Nucleus accumbens (tissue), 56 donors: ENCODE measurements around the gene RMP24.

Experiments used
- DNase-seq, 56 donors: peaks; one replicate each; lab custom pipeline; 2025; lab: John Stamatoyannopoulos, UW

RMP24 gene

DNA sequence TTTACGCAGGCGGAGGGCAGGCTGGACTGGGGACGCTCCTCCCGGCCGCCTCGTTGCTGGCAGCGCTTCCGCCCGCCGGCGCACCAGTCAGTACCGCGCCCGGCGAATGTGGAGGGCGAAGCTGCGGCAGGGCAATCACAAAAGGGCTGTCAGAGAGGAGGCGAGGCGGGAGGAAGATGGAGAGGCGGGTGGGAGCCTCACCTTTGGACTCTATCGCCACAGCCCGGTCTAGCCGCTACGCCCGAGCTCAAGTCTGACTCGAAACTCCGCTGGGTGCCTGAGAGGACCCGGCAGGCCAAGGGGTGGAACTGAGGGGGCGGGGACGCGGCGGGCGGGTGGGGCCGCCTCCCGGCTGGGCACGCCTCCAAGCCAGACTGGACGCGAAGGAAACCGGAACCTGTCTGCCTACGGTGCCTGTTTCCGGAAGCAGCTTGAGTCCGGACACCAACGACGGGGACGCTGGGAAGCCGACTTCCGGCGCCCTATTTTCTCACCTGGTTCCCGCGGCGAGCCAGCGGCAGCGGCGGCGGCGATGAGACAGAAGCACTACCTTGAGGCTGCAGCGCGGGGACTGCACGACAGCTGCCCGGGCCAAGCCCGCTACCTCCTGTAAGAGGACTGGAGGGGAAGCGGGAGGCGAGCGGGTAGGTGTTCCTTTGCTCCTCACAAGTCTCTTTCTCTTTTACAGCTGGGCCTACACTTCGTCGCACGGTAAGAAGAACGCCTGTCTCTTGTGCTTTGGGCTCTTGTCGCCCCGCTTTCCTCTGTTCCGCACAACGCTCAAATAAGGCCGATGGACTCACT is at the start of gene RMP24:
TSS of gene RMP24 (plus strand) at position 483 of the 804 bp plus-strand sequence.
- peak; percentile 21 to 96 (median 93) for DNase-seq

- DNase-seq = no peak
These were observed 48.4 kb upstream of the RMP24 start for GRCh38 chr18:35923939-35924684.

DNA sequence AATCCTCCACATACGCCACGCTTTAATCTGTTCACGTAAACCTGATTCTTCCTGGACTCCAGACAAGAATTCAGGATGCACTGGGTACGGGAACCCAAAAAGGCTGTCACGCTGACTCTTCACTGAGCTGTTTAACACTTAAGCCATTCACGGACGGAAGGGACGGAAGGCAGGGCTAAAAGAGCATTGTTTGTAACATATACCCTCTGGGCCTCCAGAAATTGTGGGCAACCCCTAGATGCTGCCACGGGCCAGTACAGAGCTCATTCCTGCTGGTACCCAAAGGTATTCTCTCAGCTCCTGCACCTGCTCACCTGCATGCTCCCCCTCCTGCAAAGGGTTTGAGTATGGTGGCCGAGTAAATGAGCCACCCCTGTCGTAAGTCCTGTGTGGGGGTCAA is 45.6 kb upstream of the RMP24 start:
- no peak for DNase-seq

- no peak for DNase-seq
These were observed 45.0 kb upstream of the RMP24 start for GRCh38 chr18:35927430-35927829.

- no peak for DNase-seq
These were observed 38.5 kb upstream of the RMP24 start for GRCh38 chr18:35933982-35934381.

GRCh38 chr18:35934891-35935290 is 37.6 kb upstream of the RMP24 start:
- no peak for DNase-seq

DNA sequence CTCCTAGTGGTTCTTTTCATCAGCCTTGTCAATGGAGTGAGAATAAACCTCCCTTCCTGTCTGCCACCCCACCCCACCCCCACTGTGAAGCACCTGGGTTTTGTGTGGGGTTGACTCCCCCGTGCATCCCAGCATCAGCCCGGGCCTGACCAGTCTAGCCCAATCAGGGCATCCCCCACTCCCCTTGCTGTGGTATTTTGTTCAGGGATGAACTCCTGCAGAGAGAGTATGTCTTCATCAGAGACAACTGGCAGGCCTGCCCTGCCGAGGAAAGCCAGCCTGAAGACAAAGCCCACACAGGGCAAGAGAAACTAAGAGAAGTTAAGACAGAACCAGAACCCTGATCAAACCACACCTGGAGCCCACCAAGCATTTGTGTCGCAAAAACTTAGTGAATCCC is 36.7 kb upstream of the RMP24 start:
- no peak for DNase-seq

DNA sequence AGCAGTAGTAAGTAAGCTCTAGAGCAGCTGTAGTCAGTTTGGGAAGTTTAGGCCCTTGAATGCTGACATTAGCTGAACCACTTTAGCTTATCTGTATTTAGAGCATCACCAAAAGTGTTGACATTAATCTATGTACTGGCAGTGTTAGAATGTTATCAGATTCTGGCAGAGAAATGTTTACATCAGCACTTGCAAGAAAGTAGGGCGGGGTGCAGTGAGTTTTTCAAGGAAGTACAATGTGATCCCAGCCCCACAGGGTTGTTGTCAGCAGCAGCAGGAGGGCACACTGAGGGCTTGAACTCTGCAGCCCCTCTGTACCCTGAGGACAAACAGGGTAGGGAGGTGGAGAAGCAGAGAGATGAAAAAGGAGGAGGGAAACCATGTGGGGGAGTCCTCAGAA is 35.5 kb upstream of the RMP24 start:
- no peak for DNase-seq

DNA sequence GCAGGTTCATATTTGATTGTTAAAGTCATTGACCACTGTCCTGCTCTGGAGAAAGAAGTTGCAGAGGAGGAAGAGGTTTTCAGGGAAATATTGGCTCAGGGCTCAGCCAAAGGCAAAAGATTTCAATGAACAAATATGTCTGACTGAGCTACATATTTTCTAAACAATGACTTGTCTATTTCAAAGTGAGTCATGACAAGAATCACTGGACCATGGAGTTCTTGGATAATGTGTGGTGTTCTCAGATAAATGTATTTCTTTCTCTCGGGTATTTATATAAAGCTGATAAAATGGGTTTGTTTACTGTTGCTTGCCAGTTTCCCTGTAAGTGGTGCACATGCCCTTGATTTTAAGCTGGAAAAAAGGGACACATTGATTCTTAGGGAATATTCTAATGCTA is 34.3 kb upstream of the RMP24 start:
- no peak for DNase-seq

DNA sequence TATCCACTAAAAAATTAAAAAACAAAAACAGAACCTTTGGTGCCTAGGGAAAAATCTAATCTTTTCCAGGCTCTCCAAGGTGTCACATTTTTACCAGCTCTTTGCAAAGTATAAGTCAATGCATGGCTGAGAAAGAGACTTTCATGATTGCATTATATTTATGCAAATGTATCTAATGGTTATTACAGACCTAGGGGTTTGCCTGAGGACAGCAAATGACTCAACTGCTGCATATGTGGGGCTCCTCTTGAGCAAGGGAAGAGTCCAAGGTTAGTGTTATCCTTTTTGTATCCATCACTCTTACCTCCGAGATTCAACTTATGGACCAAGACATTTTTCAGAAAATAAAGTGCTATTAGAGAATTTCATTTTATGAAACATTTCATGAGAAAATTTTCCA is 33.9 kb upstream of the RMP24 start:
- DNase-seq = no peak

DNA sequence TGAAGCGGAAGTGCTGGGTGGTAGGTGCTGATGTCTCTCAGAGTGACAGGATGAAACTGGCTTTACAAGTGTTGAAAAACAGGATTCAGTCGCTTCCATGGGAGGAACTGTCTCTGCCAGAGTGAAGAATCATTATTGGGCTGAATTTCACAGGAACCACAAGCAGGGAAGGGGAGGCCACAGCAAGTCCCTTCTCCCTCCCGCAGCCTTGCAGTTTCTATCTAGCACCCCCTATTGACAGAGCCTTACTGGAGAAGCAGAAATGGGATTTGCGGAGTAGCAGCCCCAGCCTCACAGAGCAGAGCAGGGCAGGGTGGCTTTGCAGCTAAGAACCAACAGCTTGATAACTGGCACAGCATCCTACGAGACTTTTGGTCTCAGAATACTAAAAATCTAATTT is 33.3 kb upstream of the RMP24 start:
- peak in 3 of 56 donors; percentile 4 to 13 (median 6) for DNase-seq

DNA sequence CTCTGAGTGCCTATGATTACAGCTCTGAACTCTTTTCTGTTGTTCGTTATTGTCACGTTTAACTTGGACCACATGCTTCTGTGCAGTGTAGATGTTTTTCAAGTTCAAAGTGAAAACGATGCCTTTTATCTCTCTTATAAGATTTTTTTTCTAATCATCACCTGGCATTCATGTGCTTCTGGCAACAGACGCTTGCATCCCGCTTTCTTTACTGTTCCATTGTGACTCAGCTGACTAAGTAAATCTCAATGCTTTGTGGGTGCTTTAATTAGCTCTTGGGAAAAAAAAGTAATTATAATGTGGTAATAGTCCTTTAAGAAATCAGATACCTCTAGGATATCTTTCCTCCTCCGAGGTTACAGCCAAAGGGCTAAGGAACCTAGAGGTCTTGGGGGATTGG is 31.2 kb upstream of the RMP24 start:
- no peak for DNase-seq

- no peak for DNase-seq
These were observed 30.3 kb upstream of the RMP24 start for GRCh38 chr18:35942133-35942532.

DNA sequence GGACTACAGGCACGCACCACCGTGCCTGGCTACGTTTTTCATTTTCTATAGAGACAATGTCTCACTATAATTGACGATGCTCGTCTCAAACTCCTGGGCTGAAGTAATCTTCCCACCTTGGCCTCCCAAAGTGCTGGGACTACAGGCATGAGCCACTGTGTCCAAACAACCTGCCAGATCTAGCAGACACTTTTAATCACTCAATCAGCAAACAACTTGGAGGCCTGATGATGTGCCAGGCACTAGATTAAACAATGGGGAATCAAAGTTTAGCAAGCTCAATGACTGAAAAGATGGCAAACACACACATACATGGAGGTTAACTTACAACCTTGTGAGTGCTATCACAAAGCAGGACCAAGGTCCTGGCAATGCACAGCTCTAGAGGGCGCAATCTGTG is 29.8 kb upstream of the RMP24 start:
- no peak for DNase-seq

DNA sequence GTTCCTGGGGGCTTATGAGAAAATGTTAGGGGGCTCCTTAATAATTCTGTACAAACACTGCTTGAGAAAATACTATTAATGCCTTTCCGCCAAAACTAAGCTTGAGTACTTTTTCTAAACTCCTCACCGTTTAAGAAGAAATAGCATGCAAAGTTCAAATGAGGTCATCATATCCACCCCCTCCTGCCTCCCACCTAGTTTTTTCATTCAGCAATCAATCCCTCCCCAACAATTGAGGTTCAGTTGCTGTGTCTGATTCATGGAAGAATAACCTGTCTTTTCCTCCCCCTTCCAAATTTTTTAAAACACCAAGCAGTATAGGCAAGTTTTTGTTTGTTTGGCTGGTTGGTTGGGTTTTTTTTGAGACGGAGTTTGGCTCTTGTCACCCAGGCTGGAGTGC is 24.4 kb upstream of the RMP24 start:
- peak in 5 of 56 donors; percentile 2 to 25 (median 4) for DNase-seq

DNA sequence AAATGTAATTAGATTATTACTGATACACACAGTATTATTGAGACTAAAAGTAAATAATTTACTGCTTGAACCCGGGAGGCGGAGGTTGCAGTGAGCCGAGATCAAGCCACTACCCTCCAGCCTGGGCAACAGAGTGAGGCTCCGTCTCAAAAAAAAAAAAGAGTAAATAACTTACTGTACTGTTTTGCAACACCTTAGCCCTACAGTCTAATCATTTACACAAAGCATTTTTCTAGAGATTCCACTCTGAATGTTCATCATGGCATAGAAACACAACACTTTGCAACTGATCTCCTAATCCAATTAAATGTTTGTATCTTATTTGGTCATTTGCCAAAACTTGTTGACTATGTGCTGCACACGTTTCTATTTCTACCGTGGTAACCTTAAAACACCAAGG is 23.4 kb upstream of the RMP24 start:
- no peak for DNase-seq

- peak in 44 of 56 donors; percentile 4 to 69 (median 32) for DNase-seq
These were observed 22.4 kb upstream of the RMP24 start for GRCh38 chr18:35949903-35950627.

GRCh38 chr18:35950628-35950982 is 21.9 kb upstream of the RMP24 start:
- DNase-seq = no peak

DNA sequence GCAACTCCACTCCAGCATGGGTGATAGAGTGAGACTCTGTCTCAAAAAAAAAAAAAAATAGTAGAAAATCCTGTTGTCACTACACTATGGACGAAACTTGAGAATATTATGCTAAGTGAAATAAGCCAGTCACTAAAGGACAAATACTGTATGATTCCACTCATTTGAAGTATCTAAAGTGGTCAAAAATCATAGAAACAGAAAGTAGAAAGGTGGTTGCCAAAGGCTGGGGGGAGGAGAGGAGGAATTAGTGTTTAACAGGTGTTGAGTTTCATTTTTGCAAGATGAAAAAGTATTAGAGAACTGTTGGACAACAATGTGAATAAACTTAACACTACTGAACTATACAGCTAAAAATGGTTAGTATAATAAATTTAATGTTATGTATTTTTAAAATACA is 18.8 kb upstream of the RMP24 start:
- no peak for DNase-seq

DNA sequence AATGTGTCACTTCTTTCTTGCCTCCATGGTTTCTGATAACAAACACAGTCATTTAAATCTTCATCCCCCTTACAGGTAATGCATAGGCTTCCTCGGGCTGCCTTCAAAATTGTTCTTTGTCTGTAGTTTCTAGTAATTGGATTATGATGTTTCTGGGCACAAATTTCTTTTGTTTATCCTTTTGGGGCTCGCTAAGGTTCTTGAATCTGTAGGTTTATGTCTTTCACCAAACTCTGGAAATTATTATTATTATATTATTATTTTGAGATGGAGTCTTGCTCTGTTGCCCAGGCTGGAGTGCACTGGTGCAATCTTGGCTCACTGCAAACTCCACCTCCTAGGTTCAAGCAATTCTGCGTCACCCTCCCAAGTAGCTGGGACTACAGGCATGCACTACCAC is 16.3 kb upstream of the RMP24 start:
- no peak for DNase-seq

GRCh38 chr18:35962320-35962719 is 10.2 kb upstream of the RMP24 start:
- DNase-seq = no peak
